Upper lobe of right lung (tissue), 1 donor: ENCODE results near the gene MTMR11. TPM values are rescaled to one million over a fixed set of nuclear protein-coding genes. Genes with fewer than 3 reads are reported as not detected.

Experiments used
- ATAC-seq: fragments of 200-7000 bp; cut with Tn5 transposase; one replicate; pipeline ENCODE4 v1.9.1; 2020; ENCODE audit warnings: mild to moderate bottlenecking, moderate library complexity
- DNase-seq: peaks from one replicate; pipeline ENCODE4 v3.0.0-alpha.2; 2020
- H3K27ac ChIP-seq: fragments of 200-600 bp; one replicate; pipeline ENCODE4 v1.8.0; 2022
- H3K27me3 ChIP-seq: fragments of 200-600 bp; one replicate; pipeline ENCODE4 v1.8.0; 2022; ENCODE audit warnings: mild to moderate bottlenecking
- H3K36me3 ChIP-seq: fragments of 200-600 bp; one replicate; pipeline ENCODE4 v1.8.0; 2022
- H3K4me1 ChIP-seq: fragments of 200-600 bp; one replicate; pipeline ENCODE4 v1.8.0; 2022
- H3K4me3 ChIP-seq: fragments of 200-600 bp; one replicate; pipeline ENCODE4 v1.8.0; 2022; ENCODE audit warnings: mild to moderate bottlenecking
- H3K9me3 ChIP-seq: fragments of 200-600 bp; one replicate; pipeline ENCODE4 v1.8.0; 2022
- CTCF ChIP-seq: fragments of 200-600 bp; IDR thresholded peaks from one replicate; pipeline ENCODE4 v1.8.0; 2022; ENCODE audit warnings: antibody characterized with exemption
- intact Hi-C: fragments of 100-400 bp; cut with DNase I; formaldehyde crosslinking; loops from one replicate; pipeline ENCODE4 v1.11.0; 2022
- total RNA-seq: library from RNA; stranded (reverse); fragmentation: NEBNext Ultra II Directional; extraction: Animal tissue kit (Norgen Biotek cat#: 25700); gene quantifications from one replicate; pipeline ENCODE4 v1.2.1, GENCODE V29; 2021
- donor health status: DM: no; HTN: yes; CAD: no; lungs with severe emphysema.

The MTMR11 gene
- total RNA-seq, 1 donor from 2014 or later, result 17.1 TPM

- Histone ChIP-seq H3K9me3 (no peaks in the 10 kb centered on the region), H3K27ac (no peak overlapping the region), H3K36me3 (no peaks in the 10 kb centered on the region), H3K27me3 (no peaks in the 10 kb centered on the region), H3K4me3 (no peak overlapping the region), H3K4me1 (peaks cover 18% of the 10 kb centered on the region)
- intact Hi-C loops, result no loop called here
- DNase-seq, result no peak
- ATAC-seq, result no peak
- no peak for TF ChIP-seq CTCF
Observed at GRCh38 chr1:149934356-149934755, 2.3 kb downstream of the MTMR11 start.

GRCh38 chr1:149933208-149933607, 3.5 kb downstream of the MTMR11 start:
- Histone ChIP-seq H3K27me3 (no peaks in the 10 kb centered on the region), H3K4me1 (peaks cover 17% of the 10 kb centered on the region), H3K9me3 (no peaks in the 10 kb centered on the region), H3K36me3 (no peaks in the 10 kb centered on the region), H3K4me3 (no peak overlapping the region), H3K27ac (no peak overlapping the region)
- intact Hi-C loops, result no loop called here
- DNase-seq (no peak), ATAC-seq (no peak)
- no peak for TF ChIP-seq CTCF

- Histone ChIP-seq H3K36me3 (no peaks in the 10 kb centered on the region), H3K9me3 (no peaks in the 10 kb centered on the region), H3K27ac (no peak overlapping the region), H3K27me3 (no peaks in the 10 kb centered on the region), H3K4me1 (peaks cover 13% of the 10 kb centered on the region), H3K4me3 (no peak overlapping the region)
- ATAC-seq (no peak), DNase-seq (no peak)
- TF ChIP-seq CTCF, result no peak
- intact Hi-C loops, result no loop called here
Observed at GRCh38 chr1:149932474-149932873, 4.2 kb downstream of the MTMR11 start.

- intact Hi-C loops, result no loop called here
- peaks cover 3% of the 10 kb centered on the region for H3K36me3 ChIP-seq
- no peaks in the 10 kb centered on the region for H3K9me3 ChIP-seq
- ATAC-seq (no peak), DNase-seq (no peak)
- no peaks in the 10 kb centered on the region for H3K27me3 ChIP-seq
- H3K4me1 ChIP-seq, result peaks cover 20% of the 10 kb centered on the region
- no peak overlapping the region for H3K4me3 ChIP-seq
- no peak for TF ChIP-seq CTCF
- no peak overlapping the region for H3K27ac ChIP-seq
Observed at GRCh38 chr1:149931212-149931790, 5.4 kb downstream of the MTMR11 start.

- Histone ChIP-seq H3K27me3 (no peaks in the 10 kb centered on the region), H3K4me3 (peak overlapping the region; percentile 0), H3K36me3 (peaks cover 17% of the 10 kb centered on the region), H3K4me1 (peaks cover 22% of the 10 kb centered on the region), H3K9me3 (no peaks in the 10 kb centered on the region), H3K27ac (peak overlapping the region; percentile 58)
- TF ChIP-seq CTCF, result no peak
- no peak for DNase-seq
- ATAC-seq, result peak; percentile 32
- intact Hi-C loops, result no loop called here
Observed at GRCh38 chr1:149929856-149930255, 6.8 kb downstream of the MTMR11 start.

- ATAC-seq (no peak), DNase-seq (no peak)
- Histone ChIP-seq H3K4me3 (peak overlapping the region; percentile 69), H3K4me1 (peaks cover 22% of the 10 kb centered on the region), H3K27me3 (no peaks in the 10 kb centered on the region), H3K36me3 (peaks cover 32% of the 10 kb centered on the region), H3K27ac (peak overlapping the region; percentile 92), H3K9me3 (no peaks in the 10 kb centered on the region)
- TF ChIP-seq CTCF, result no peak
- intact Hi-C loops, result no loop called here
Observed at GRCh38 chr1:149928401-149928724, 8.3 kb downstream of the MTMR11 start.
